Epithelial cell of proximal tubule (primary cell): Measurements from ENCODE around the gene ADGRB3. TPM values are rescaled to one million over a fixed set of nuclear protein-coding genes. Genes with fewer than 3 reads are reported as not detected.

Source experiments
- DNase-seq: peaks from one replicate; pipeline ENCODE4 v3.0.0-alpha.2; 2011; ENCODE audit warnings: low read depth
- H3K4me3 ChIP-seq: 2 replicates; pipeline ENCODE4 v1.5.1; 2011; ENCODE audit warnings: low read depth, mild to moderate bottlenecking, low read length
- total RNA-seq: library from RNA; depleted of rRNA; stranded (reverse); fragments of >200 nt; gene quantifications from 2 replicates; pipeline ENCODE4 v1.2.3, GENCODE V29; 2015
- TF ChIP-seq, protein P1 (sequence below): conservative IDR thresholded peaks from 2 replicates; pipeline ENCODE4 v1.5.1; 2012; ENCODE audit warnings: low read depth, mild to moderate bottlenecking, low read length

ADGRB3 gene
- total RNA-seq, 1 donor from 2014 or later: 4.7 TPM

DNA sequence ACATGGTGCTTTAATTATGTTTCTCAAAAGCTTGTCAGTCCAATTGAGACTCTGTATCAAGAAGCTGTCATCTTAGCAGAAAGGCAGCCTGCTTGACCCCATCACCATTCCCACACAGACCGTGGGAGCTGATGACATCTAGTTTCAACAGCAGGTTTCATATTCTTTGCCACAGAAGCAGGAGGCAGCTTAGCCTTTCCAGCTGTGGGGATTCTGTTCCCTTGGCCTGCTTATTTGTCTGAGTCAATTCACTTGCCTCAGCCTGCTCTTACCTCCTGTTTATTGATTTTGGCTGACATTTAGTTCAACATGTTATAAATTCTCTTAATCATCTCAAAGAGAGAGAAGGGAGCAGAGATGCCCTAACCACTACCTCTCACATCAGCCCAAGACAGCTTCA is 527.7 kb downstream of the ADGRB3 start:
- TF ChIP-seq, protein P1, sequence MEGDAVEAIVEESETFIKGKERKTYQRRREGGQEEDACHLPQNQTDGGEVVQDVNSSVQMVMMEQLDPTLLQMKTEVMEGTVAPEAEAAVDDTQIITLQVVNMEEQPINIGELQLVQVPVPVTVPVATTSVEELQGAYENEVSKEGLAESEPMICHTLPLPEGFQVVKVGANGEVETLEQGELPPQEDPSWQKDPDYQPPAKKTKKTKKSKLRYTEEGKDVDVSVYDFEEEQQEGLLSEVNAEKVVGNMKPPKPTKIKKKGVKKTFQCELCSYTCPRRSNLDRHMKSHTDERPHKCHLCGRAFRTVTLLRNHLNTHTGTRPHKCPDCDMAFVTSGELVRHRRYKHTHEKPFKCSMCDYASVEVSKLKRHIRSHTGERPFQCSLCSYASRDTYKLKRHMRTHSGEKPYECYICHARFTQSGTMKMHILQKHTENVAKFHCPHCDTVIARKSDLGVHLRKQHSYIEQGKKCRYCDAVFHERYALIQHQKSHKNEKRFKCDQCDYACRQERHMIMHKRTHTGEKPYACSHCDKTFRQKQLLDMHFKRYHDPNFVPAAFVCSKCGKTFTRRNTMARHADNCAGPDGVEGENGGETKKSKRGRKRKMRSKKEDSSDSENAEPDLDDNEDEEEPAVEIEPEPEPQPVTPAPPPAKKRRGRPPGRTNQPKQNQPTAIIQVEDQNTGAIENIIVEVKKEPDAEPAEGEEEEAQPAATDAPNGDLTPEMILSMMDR: no peak
- no peak for DNase-seq
- H3K4me3 ChIP-seq: no peak overlapping the region

DNA sequence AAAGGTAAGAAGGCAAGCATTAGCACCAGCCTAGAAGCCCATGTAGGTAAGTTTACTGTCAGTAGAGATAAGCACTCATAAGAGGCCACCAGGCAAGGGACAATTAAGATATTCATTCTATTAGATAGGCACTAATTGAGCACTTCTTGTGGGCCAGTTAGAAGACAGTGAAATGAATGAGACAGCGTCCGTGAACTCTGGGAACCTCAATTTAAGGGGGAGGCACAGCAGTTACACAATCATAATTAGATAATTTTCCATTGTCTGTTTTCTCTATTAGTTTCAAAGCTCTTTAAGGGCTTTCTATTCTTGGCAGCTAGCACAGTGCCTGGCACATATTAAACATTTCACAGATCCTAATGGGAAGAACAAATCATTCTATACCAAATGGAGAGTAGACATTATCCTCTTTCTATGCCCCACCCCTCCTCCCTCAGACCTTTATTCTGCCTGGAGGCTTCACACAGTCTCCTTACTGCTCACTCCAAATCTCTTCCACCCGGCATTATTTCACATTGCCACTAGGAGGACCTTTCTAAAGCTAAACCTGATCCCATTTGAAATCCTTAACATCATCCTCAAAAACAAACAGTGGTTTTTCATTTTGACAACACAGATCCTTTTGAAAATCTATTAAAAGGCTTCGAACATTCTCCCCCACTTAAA is 529.6 kb downstream of the ADGRB3 start:
- TF ChIP-seq, protein P1: peak; percentile 50
- H3K4me3 ChIP-seq: no peak overlapping the region
- no peak for DNase-seq

DNA sequence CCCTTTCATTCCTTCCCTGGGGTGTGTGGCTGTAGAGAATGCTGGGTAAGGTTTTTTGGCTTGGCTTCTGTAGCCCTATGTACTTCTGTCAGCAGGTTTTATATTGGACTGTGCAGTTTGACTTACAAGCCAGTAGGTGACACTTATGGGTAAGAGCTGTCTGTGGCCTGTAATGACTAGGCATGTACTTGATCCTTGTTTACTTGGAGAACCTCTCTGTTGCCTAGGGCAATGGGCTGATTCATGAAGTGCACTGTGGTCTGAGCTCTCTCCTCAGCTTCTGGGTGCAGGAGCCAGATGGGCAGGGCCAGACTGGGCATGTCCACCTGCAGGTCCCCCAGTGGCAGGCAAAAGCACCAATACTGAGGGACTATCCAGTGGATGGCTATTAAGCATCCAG is 544.6 kb downstream of the ADGRB3 start:
- DNase-seq: no peak
- TF ChIP-seq, protein P1: peak; percentile 24
- no peak overlapping the region for H3K4me3 ChIP-seq

DNA sequence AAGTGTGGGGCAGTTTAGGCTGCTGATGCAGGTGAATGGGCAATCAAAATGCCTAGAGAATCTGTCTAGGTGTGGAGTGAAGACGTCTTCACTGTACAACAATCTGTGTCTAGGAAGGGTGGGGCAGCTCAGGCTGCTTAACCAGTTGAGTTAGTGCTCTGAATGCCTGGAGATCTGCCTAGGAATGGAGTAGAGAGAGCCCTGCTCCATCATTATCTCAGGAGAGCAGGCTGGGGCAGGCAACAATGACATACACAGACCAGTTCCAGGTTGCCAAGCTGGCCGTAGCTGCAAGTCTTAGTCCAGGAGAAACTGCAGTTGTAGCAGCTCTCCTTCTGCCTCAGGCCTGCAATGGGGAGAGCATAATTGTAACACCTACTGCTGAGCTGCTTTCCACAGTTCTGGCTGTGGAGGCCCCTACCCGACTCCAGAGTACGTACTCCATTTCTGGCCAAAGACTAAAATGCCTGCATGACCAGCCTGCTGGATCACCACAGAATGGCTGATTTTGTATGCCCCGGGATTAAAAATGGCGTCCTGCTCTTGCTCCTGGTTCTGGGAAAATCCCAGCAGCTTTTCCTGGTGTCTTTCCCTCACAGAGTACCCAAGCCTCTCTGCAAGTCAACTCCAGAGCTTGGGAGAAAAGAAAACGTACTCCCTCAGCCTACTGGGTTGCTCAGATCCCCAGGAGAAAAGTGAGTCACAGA is 545.4 kb downstream of the ADGRB3 start:
- TF ChIP-seq, protein P1: no peak
- H3K4me3 ChIP-seq: no peak overlapping the region
- DNase-seq: no peak

DNA sequence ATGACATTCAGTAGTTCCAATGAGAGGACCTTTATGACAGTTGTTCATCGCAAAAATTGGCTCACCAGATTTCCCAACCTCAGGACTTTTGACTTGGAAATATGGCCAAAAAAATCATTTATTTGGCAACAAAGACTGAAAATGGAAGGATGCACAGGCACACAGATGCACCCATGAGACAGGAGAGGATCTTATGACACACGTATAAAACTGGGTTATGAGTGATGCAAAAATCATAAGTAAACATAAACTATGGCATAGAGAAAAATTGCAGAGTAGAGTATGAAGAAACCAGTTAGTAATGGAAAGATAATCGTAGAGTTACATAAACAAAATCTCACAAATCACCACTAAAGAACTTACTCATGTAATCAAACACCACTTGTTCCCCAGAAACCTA is 546.9 kb downstream of the ADGRB3 start:
- H3K4me3 ChIP-seq: no peak overlapping the region
- TF ChIP-seq, protein P1: no peak
- no peak for DNase-seq

DNA sequence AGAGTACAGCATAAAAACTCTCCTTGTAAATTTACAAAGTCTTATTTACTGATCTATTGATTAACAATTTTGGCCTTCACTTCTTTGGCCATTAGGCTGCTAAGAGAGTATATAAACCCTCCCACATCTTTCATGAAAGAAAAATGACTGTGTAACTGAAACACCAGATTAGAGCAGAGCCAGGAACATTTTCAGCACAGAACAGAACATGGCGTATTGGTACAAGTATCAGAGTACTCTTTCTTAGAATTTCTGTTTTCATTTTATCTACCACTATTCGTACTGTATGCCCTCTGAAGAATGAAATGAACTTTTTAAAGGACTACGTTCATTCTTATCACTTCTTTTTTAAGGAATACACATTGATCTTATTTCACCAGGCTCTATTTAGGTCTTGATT is 550.2 kb downstream of the ADGRB3 start:
- DNase-seq: no peak
- TF ChIP-seq, protein P1: no peak
- no peak overlapping the region for H3K4me3 ChIP-seq

DNA sequence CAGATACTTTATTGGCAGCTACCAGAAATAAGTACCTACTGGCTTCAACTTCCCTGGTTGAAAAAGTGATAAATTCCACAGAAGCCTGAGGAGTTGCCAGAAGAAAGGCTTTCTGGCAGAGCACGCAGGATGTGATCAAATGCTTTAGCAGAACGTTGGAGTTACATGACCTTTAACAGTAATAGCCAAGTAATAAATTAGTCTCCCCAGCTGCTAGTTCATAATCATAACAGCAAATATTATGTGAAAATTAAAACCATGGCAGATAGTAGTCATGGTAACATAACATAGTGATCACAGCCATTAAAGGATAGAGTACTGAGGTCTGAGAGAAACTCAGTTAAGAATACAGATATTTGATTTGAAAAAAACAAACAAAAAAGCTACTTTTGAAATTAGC is 567.7 kb downstream of the ADGRB3 start:
- H3K4me3 ChIP-seq: no peak overlapping the region
- TF ChIP-seq, protein P1: no peak
- DNase-seq: no peak
